ENCODE data around the gene MRM2. TPM values are rescaled to one million over a fixed set of nuclear protein-coding genes. Genes with fewer than 3 reads are reported as not detected.

MRM2 gene
- polyA plus RNA-seq, 3 donors from 2014 or later = 24.5 to 47.2 (median 33.1) TPM

DNA sequence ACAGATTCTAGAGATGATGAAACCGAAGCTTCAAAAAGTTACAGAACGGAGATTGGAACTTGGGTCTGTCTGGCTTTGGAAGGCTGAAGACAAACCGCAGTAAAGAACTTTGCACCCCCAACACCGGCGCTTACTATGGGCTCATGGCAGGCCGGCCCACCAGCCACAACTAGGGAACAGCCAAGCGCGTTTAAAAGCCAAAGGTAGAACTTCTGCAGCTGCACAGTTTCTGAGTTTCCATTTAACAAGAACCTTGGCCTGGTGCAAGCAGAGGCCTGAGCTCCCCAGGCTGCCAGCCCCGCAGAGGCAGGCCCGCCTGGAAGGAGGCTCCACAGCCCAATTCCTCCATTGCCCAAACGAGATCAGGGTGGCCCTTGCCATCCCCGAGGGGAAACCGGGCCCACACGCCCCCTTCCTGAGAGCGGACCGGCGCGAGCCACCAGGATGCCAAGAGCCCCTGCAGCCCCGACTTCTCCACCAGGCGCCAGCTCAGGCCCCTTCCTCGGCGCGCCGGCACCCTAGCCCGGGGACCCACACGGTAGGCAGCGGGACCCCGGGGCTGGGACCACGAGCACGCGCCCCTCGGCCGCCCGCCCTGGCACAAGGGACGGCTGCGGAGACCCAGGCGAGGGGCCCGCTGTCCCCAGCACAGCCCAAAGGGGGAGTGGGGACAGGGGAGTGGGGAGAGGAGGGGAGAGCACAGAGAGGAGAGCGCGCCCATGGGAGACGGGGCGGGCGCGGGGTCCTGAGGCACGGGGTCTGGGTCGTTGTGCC, 9.8 kb downstream of the MRM2 start:
- Mint-ChIP-seq H3K9me3 (no peaks in the 10 kb centered on the region), H3K36me3 (peaks cover 4 to 10% (median 9%) of the 10 kb centered on the region in 3 donors), H3K4me1 (peaks cover 34 to 49% of the 10 kb centered on the region in 2 donors), H3K27ac (peak overlapping the region; percentile 12 to 79 (median 76)), H3K4me3 (peak overlapping the region; percentile 88 to 93 (median 89)), H3K27me3 (ENCODE audit: low read depth in 3 of 3) (peaks cover 0 to 4% (median 3%) of the 10 kb centered on the region in 3 donors)
- peak in 2 of 3 donors; percentile 23 to 27 for DNase-seq

DNA sequence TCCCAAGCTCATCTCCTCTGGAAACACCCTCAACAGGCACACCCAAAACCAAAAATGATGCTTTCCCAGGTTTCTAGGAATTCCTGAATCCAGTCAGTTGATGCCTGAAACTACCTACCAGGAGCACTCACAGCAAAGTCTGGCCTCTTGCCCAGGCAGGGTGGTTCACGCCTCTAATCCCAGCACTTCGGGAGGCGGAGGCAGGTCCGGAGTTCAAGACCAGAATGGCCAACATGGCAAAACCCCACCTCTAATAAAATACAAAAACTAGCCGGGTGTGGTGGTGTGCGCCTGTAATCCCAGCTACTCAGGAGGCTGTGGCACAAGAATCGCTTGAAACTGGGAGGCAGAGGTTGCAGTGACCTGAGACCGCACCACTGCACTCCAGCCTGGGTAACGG, 11.1 kb downstream of the MRM2 start:
- Mint-ChIP-seq H3K36me3 (peaks cover 6 to 12% (median 11%) of the 10 kb centered on the region in 3 donors), H3K4me1 (peaks cover 34 to 49% of the 10 kb centered on the region in 2 donors), H3K4me3 (peak overlapping the region in 2 of 5 donors; percentile 24 to 42), H3K9me3 (no peaks in the 10 kb centered on the region), H3K27me3 (ENCODE audit: low read depth in 3 of 3) (peaks cover 0 to 3% (median 3%) of the 10 kb centered on the region in 3 donors), H3K27ac (no peak overlapping the region)
- DNase-seq = no peak

DNA sequence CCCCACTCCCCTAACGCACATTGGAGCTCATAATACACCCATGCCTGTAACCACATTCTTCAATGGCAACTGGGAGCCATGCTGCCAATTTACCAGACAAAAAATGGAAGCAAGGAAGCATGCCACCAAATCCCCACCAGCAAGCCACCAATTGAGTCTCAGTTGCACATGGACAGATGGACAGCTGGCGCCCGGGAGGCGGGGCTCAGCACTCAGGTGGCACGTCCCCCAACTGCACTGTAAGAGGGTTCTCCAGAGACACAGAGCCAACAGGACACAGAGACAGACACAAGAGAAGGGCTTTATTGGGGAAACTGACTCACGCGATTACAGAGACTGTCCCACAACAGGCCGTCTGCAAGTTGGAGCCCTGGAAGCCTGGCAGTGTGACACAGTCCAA, 11.8 kb downstream of the MRM2 start:
- peaks cover 34 to 46% of the 10 kb centered on the region in 2 donors for H3K4me1 Mint-ChIP-seq
- H3K4me3 Mint-ChIP-seq = peak overlapping the region in 3 of 5 donors; percentile 24 to 42 (median 29)
- no peak overlapping the region for H3K27ac Mint-ChIP-seq
- no peak for DNase-seq
- H3K9me3 Mint-ChIP-seq = no peaks in the 10 kb centered on the region
- peaks cover 0 to 3% (median 3%) of the 10 kb centered on the region in 3 donors for H3K27me3 Mint-ChIP-seq (ENCODE audit: low read depth in 3 of 3)
- H3K36me3 Mint-ChIP-seq = peaks cover 7 to 11% (median 9%) of the 10 kb centered on the region in 3 donors

DNA sequence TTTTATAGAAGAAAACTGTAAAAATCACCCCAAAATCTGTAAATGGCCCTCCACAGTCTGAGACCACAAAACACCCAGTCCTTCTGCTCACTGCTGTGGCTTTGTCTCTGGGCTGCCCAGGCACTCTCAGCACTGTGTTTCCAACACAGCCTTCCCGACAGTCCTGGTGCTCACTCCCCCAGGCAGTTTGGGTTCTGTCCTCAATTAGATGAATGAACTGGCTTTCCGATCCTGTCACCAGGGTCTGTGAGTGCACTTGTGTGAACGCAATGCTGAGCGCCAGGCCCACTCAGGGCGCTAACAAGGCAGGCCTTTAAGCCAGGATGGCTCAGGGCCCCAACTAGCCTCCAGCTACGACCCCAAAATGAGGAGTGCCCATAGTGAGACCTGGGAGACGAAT, 12.5 kb downstream of the MRM2 start:
- Mint-ChIP-seq H3K27me3 (ENCODE audit: low read depth in 3 of 3) (peaks cover 0 to 5% (median 3%) of the 10 kb centered on the region in 3 donors), H3K4me3 (peak overlapping the region in 1 of 5 donors; percentile 33), H3K9me3 (no peaks in the 10 kb centered on the region), H3K36me3 (peaks cover 3 to 6% (median 3%) of the 10 kb centered on the region in 3 donors), H3K4me1 (peaks cover 30 to 39% of the 10 kb centered on the region in 2 donors), H3K27ac (no peak overlapping the region)
- DNase-seq = no peak

DNA sequence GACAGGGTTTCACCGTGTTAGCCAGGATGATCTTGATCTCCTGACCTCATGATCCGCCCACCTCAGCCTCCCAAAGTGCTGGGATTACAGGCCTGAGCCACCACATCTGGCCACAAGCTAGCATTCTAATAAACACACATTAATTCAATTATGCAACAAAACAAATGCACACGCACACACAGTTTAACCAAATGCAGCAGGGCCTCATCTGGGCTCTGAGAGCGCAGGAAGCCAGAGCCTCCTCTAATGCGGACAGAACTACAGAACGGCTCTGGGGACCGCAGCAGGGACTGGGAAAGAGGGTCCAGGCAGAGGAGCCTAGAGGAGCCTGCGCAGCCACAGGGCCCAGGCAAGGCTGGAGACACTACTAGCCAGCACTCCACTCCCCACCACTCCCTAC, 13.1 kb downstream of the MRM2 start:
- Mint-ChIP-seq H3K4me1 (peaks cover 29 to 34% of the 10 kb centered on the region in 2 donors), H3K27ac (no peak overlapping the region), H3K4me3 (no peak overlapping the region)

DNA sequence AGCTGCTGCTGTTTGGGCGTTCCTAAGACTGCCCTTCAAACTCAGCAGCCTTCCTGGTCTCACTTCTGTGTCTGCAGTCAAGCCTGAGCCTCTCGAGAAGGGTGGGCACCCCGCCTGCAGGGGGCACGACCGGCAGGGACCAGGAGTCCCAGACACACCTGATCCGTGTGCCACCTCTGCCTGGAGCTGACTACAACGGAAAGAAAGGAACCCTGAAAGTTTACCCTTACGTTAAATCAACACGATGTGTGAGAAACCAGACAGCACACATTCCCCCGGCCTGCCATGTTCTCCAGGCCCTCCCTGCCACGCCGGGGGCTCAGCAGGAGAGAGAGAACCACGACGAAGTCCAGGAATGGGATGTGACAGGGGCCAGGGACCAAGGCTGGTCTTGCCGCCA, 14.3 kb downstream of the MRM2 start:
- Mint-ChIP-seq H3K27ac (no peak overlapping the region), H3K27me3 (ENCODE audit: low read depth in 3 of 3) (peaks cover 0 to 4% (median 0%) of the 10 kb centered on the region in 3 donors), H3K36me3 (peaks cover 3 to 10% (median 7%) of the 10 kb centered on the region in 3 donors), H3K4me3 (no peak overlapping the region), H3K9me3 (no peaks in the 10 kb centered on the region), H3K4me1 (peaks cover 23% of the 10 kb centered on the region in 2 donors)
- no peak for DNase-seq

More for the DNA sequence above, 13.1 kb downstream of the MRM2 start:
- H3K27me3 Mint-ChIP-seq (ENCODE audit: low read depth in 3 of 3) = peaks cover 0 to 6% (median 3%) of the 10 kb centered on the region in 3 donors
- no peaks in the 10 kb centered on the region for H3K9me3 Mint-ChIP-seq
- no peak for DNase-seq
- H3K36me3 Mint-ChIP-seq = peaks cover 3 to 10% (median 7%) of the 10 kb centered on the region in 3 donors

DNA sequence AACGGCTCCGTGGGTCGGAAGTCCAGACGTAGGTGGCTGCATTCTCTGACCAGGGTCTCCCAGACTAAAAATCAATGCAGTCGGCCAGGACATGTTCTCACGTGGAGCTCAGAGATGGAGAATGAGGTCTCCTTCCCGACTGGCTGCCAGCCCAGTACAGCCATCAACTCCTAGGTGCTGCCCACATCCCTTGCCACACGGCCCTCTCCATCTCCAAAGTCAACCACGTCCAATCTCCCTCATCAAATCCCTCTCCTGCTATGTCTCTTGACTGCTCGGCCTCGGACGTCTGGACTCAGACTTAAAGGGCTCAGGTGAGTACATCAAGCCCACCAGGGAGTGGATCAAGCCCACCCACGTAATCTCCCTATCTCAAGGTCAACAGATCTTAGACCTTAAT, 16.2 kb downstream of the MRM2 start:
- peaks cover 13 to 15% of the 10 kb centered on the region in 2 donors for H3K4me1 Mint-ChIP-seq
- no peaks in the 10 kb centered on the region for H3K9me3 Mint-ChIP-seq
- H3K27me3 Mint-ChIP-seq (ENCODE audit: low read depth in 3 of 3) = peaks cover 0 to 4% (median 0%) of the 10 kb centered on the region in 3 donors
- no peak overlapping the region for H3K27ac Mint-ChIP-seq
- no peak for DNase-seq
- no peak overlapping the region for H3K4me3 Mint-ChIP-seq
- H3K36me3 Mint-ChIP-seq = peaks cover 3 to 13% (median 7%) of the 10 kb centered on the region in 3 donors

DNA sequence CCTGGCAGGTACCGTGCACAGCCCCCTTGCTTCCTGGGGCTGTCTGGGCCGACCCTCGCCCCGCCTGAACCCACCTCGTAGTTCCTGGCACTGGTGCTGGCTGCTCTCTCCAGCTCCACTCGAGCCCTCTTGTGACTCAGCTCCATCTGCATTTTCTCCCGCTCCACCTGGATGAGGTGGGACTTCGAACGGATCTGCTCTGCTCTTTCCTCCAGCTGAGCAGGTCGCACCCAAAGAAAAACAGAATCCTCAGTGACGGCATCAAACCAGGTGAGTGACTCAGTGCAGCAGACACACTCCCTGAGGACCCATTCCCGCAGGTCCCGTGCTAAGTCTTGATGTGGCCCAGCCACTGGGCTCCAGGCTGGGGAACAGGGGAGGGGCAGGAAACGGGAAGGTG, 16.7 kb downstream of the MRM2 start:
- Mint-ChIP-seq H3K27me3 (ENCODE audit: low read depth in 3 of 3) (peaks cover 0 to 4% (median 0%) of the 10 kb centered on the region in 3 donors), H3K9me3 (no peaks in the 10 kb centered on the region), H3K4me3 (no peak overlapping the region), H3K27ac (no peak overlapping the region), H3K4me1 (peaks cover 8 to 10% of the 10 kb centered on the region in 2 donors), H3K36me3 (peaks cover 3 to 13% (median 7%) of the 10 kb centered on the region in 3 donors)
- DNase-seq = no peak

DNA sequence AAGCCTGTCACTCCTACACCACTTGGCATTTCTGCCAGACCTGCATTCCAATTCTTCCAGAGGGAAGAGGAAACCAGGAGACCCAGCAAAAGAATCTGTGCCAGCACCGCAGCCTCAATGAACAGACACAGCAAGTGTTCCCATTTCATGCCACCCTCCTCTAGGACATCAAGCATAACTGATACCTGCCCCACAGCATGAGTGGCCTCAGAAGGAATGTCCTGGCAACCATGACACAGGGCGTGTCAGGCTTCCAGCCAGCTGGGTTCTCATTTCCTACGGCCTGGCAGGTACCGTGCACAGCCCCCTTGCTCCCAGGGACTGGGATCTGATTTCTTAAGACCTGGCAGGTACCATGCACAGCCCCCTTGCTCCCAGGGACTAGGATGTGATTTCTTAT, 17.1 kb downstream of the MRM2 start:
- Mint-ChIP-seq H3K27ac (no peak overlapping the region), H3K36me3 (peaks cover 3 to 13% (median 7%) of the 10 kb centered on the region in 3 donors), H3K9me3 (no peaks in the 10 kb centered on the region), H3K27me3 (ENCODE audit: low read depth in 3 of 3) (peaks cover 0 to 3% (median 0%) of the 10 kb centered on the region in 3 donors), H3K4me1 (peaks cover 4 to 6% of the 10 kb centered on the region in 2 donors), H3K4me3 (no peak overlapping the region)
- no peak for DNase-seq

DNA sequence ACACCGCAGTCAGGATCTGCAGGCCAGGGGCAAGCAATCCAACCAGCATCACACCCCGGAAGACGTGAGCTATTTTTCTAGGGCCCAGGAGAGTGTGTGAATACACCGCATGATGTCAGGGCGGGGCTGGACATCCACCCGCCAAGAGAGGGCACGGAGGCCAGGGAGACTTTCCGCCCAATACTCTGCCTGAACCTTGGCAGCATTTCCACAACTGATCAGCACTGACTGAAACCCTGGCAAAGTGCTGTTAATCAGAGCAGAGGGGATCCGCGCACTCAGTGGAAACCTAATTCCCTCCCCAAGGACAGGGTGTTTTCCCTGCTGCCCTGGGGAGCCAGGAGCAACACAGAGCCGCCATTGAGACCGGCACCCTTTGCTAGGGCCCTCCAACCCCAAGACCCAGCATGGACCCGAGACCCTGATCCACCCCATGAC, 17.5 kb downstream of the MRM2 start:
- H3K4me3 Mint-ChIP-seq = no peak overlapping the region
- no peak overlapping the region for H3K27ac Mint-ChIP-seq
- DNase-seq = no peak
- peaks cover 2% of the 10 kb centered on the region in 2 donors for H3K4me1 Mint-ChIP-seq
- peaks cover 0 to 3% (median 0%) of the 10 kb centered on the region in 3 donors for H3K27me3 Mint-ChIP-seq (ENCODE audit: low read depth in 3 of 3)
- no peaks in the 10 kb centered on the region for H3K9me3 Mint-ChIP-seq
- peaks cover 3 to 13% (median 7%) of the 10 kb centered on the region in 3 donors for H3K36me3 Mint-ChIP-seq

DNA sequence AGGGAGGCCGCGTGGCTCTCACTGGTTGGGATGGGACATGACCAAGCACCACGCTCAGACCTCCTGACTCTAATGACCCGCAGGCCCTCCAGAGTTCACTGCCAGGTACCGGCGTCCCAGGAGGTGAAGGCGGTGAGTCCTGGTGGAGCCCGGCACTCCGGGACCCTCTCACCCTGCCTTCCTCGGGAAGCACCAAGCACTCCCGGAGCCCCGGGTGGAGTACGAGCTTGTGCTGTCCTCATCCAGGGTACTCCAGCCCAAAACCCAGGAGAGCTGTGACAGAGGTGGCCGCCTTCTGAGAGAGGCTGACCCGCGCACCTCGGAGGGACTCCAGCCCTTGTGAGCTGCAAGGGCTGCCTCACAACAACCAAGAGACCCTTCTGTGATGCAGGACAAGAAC, 18.7 kb downstream of the MRM2 start:
- Mint-ChIP-seq H3K27me3 (ENCODE audit: low read depth in 3 of 3) (peaks cover 0 to 3% (median 0%) of the 10 kb centered on the region in 3 donors), H3K27ac (no peak overlapping the region), H3K4me1 (no peaks in the 10 kb centered on the region), H3K9me3 (no peaks in the 10 kb centered on the region), H3K4me3 (no peak overlapping the region), H3K36me3 (peaks cover 3 to 13% (median 7%) of the 10 kb centered on the region in 3 donors)
- DNase-seq = no peak

DNA sequence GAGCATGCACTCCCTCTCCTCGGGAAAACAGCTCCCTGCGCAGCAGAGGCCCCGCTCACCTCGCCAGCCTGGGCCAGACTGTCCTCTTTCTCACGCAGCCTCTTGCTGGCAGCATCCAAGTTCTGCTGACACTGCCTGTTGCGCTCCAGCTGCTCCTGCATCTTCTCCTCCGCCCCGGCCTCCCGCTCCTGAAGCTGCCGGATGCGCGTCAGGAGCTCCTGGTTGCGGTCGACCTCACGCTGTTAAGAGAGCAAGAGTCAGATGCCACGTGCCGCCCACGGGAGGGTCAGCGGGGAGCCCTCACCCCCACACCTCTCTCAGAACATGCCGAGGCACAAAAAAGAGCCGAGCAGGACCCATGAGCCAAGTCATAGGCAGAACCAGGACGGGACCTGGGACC, 19.5 kb downstream of the MRM2 start:
- H3K27ac Mint-ChIP-seq = no peak overlapping the region
- no peaks in the 10 kb centered on the region for H3K4me1 Mint-ChIP-seq
- peaks cover 3 to 16% (median 7%) of the 10 kb centered on the region in 3 donors for H3K36me3 Mint-ChIP-seq
- no peaks in the 10 kb centered on the region for H3K9me3 Mint-ChIP-seq
- peaks cover 0 to 3% (median 0%) of the 10 kb centered on the region in 3 donors for H3K27me3 Mint-ChIP-seq (ENCODE audit: low read depth in 3 of 3)
- no peak for DNase-seq
- no peak overlapping the region for H3K4me3 Mint-ChIP-seq

DNA sequence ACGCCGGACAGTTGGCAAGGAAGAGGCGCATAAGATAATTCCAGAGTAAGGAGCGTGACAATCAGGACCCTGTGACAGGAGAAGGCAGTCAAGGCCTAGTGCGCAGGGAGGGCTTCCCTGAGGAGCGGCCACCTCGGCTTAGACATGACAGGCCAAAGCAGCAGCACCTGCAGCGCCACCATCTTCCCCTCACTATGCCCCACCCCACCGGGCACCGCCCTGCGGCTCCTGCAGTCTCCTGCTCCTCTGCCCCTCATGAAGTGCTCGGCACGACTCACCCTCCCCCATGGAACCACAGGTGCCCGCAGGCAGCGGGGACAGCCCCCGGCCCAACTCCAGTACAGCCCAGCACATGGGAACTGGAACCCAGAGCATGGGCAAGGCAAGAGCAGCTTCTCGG, 21.1 kb downstream of the MRM2 start:
- peaks cover 1 to 25% (median 12%) of the 10 kb centered on the region in 3 donors for H3K36me3 Mint-ChIP-seq
- H3K27ac Mint-ChIP-seq = peak overlapping the region in 1 of 6 donors; percentile 35
- no peak overlapping the region for H3K4me3 Mint-ChIP-seq
- H3K9me3 Mint-ChIP-seq = no peaks in the 10 kb centered on the region
- H3K27me3 Mint-ChIP-seq (ENCODE audit: low read depth in 3 of 3) = peaks cover 0 to 3% (median 0%) of the 10 kb centered on the region in 3 donors
- peaks cover 0 to 1% of the 10 kb centered on the region in 2 donors for H3K4me1 Mint-ChIP-seq
- DNase-seq = no peak

DNA sequence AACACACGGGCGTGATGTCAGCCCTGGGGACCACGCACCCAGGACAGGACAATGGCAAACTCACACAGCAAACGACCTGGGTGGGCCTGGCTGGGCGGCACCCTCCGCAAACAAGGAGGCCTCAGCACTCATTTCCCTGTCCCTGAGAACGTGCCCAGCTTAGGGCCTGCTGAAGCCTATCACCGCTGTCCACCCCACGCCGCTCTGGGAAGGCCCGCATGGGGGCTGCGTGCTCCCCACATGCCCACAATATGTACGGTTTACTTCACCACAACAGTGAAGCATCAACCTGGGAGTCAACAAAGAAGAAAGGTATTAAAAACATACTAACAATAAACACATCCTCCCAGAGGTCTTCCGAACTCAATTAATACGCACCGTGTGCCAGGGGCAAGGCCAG, 21.5 kb downstream of the MRM2 start:
- Mint-ChIP-seq H3K36me3 (peaks cover 2 to 27% (median 14%) of the 10 kb centered on the region in 3 donors), H3K9me3 (no peaks in the 10 kb centered on the region), H3K27me3 (ENCODE audit: low read depth in 3 of 3) (peaks cover 0 to 5% (median 0%) of the 10 kb centered on the region in 3 donors), H3K27ac (peak overlapping the region in 1 of 6 donors; percentile 35), H3K4me3 (no peak overlapping the region), H3K4me1 (peaks cover 0 to 1% of the 10 kb centered on the region in 2 donors)
- no peak for DNase-seq

All from immature natural killer cell (primary cell).